ENCODE measurements around the gene CBX6. TPM values are rescaled to one million over a fixed set of nuclear protein-coding genes. Genes with fewer than 3 reads are reported as not detected.

The CBX6 gene
- total and polyA plus RNA-seq, 4 donors = 14.6 to 79.2 (median 23.3) TPM

DNA sequence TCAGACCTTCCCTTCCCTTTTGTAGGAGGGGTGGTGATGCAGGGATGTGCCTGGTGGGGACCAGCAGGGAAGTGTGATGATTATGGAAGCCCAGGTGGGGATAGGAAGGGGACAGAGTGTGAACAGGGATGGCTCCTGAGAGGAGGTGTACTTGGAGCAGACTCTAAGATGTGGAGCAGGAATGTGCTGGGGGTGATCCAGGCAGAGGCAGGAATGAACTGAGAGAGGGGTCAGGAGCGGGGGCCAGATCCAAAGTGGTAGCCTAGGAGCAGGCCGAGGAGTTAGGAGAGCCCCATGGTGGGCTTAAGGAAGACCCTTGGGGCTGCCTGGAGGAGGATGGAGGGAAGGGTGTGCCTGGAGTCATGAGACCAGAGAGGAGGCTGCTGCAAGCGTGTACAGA, 31.9 kb downstream of the CBX6 start:
- WGBS, 2 donors = 88 to 94% methylated on average over 3 of the region's 3 CpGs
- DNase-seq (no peak), ATAC-seq (ENCODE audit: insufficient read depth, low FRiP score) (no peak)
- peaks cover 0 to 30% (median 0%) of the 10 kb centered on the region in 3 donors for H3K27me3 ChIP-seq (ENCODE audit: control insufficient read depth in 3 of 3, insufficient read depth in 3 of 3, low read length in 2 of 3)
- H3K4me1 ChIP-seq (ENCODE audit: control insufficient read depth in 5 of 5, insufficient read depth in 5 of 5, low read length in 5 of 5) = peaks cover 0 to 7% (median 0%) of the 10 kb centered on the region in 5 donors
- no peaks in the 10 kb centered on the region for H3K9me3 ChIP-seq (ENCODE audit: control insufficient read depth in 4 of 4, insufficient read depth in 3 of 4, low read length in 3 of 4)
- TF ChIP-seq, protein P1, sequence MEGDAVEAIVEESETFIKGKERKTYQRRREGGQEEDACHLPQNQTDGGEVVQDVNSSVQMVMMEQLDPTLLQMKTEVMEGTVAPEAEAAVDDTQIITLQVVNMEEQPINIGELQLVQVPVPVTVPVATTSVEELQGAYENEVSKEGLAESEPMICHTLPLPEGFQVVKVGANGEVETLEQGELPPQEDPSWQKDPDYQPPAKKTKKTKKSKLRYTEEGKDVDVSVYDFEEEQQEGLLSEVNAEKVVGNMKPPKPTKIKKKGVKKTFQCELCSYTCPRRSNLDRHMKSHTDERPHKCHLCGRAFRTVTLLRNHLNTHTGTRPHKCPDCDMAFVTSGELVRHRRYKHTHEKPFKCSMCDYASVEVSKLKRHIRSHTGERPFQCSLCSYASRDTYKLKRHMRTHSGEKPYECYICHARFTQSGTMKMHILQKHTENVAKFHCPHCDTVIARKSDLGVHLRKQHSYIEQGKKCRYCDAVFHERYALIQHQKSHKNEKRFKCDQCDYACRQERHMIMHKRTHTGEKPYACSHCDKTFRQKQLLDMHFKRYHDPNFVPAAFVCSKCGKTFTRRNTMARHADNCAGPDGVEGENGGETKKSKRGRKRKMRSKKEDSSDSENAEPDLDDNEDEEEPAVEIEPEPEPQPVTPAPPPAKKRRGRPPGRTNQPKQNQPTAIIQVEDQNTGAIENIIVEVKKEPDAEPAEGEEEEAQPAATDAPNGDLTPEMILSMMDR (IDR thresholded peaks at IDR 0.05; ENCODE audit: control extremely low read depth, extremely low read depth) = no peak
- no peak overlapping the region for H3K4me3 ChIP-seq
- H3K9ac ChIP-seq (ENCODE audit: insufficient read depth in 1 of 2, low read length in 2 of 2) = no peak overlapping the region
- H3K27ac ChIP-seq (ENCODE audit: low read depth in 1 of 2, low read length in 1 of 2) = no peak overlapping the region
- H3K36me3 ChIP-seq (ENCODE audit: control insufficient read depth in 4 of 4, insufficient read depth in 4 of 4, low read length in 4 of 4) = no peaks in the 10 kb centered on the region

DNA sequence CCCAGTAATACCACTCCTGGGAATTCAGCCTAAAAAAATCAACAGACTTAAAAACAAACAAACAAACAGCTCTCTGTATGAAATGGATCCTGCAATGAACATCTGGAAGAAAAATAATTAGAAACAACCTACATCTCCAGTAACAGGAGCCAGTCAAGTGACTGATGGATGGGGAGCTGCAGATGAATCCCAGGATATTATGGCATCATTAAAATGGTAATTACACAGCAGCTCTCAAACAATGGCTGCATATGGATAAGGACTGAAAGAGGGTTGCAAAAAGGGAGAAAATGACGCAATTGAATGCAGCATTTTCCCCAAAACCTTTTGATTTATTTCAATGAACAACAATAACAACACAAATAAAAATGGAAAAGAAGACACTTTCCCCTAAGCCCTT, 32.3 kb downstream of the CBX6 start:
- Histone ChIP-seq H3K4me3 (no peak overlapping the region), H3K9ac (ENCODE audit: insufficient read depth in 1 of 2, low read length in 2 of 2) (no peak overlapping the region), H3K9me3 (ENCODE audit: control insufficient read depth in 4 of 4, insufficient read depth in 3 of 4, low read length in 3 of 4) (no peaks in the 10 kb centered on the region), H3K27ac (ENCODE audit: low read depth in 1 of 2, low read length in 1 of 2) (no peak overlapping the region), H3K36me3 (ENCODE audit: control insufficient read depth in 4 of 4, insufficient read depth in 4 of 4, low read length in 4 of 4) (no peaks in the 10 kb centered on the region), H3K27me3 (ENCODE audit: control insufficient read depth in 3 of 3, insufficient read depth in 3 of 3, low read length in 2 of 3) (peaks cover 0 to 25% (median 0%) of the 10 kb centered on the region in 3 donors), H3K4me1 (ENCODE audit: control insufficient read depth in 5 of 5, insufficient read depth in 5 of 5, low read length in 5 of 5) (peaks cover 0 to 7% (median 0%) of the 10 kb centered on the region in 5 donors)
- DNase-seq (peak in 1 of 3 donors; percentile 8), ATAC-seq (ENCODE audit: insufficient read depth, low FRiP score) (no peak)
- WGBS, 2 donors = 86 to 94% methylated on average over 1 of the region's 1 CpG
- TF ChIP-seq, protein P1 (IDR thresholded peaks at IDR 0.05; ENCODE audit: control extremely low read depth, extremely low read depth) = no peak

DNA sequence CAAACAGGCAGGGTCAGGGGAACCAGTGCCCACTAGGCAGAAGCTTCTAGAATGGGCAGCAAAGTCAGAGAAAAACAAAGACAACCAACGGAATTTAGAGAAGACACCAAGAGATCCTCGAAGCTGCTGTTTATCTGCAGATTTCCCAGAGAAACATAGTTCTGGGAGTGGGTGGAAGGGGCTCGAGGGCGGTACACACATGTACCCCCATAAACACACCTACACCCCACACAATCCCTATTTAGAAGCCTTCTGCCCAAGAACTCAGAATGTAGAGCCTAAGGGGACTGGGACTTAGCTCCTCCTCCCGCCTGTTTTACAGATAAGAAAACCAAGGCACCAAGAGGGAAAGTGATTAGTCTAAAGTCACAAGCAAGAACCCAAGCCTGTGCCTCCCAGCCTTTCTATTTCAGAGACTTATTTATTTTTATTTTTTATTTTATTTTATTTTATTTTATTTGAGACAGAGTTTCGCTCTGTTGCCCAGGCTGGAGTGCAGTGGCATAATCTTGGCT, 34.5 kb downstream of the CBX6 start:
- H3K4me3 ChIP-seq = no peak overlapping the region
- no peak overlapping the region for H3K9ac ChIP-seq (ENCODE audit: insufficient read depth in 1 of 2, low read length in 2 of 2)
- peaks cover 0 to 19% (median 0%) of the 10 kb centered on the region in 3 donors for H3K27me3 ChIP-seq (ENCODE audit: control insufficient read depth in 3 of 3, insufficient read depth in 3 of 3, low read length in 2 of 3)
- H3K27ac ChIP-seq (ENCODE audit: low read depth in 1 of 2, low read length in 1 of 2) = no peak overlapping the region
- TF ChIP-seq, protein P1 (IDR thresholded peaks at IDR 0.05; ENCODE audit: control extremely low read depth, extremely low read depth) = no peak
- H3K36me3 ChIP-seq (ENCODE audit: control insufficient read depth in 4 of 4, insufficient read depth in 4 of 4, low read length in 4 of 4) = no peaks in the 10 kb centered on the region
- H3K4me1 ChIP-seq (ENCODE audit: control insufficient read depth in 5 of 5, insufficient read depth in 5 of 5, low read length in 5 of 5) = peaks cover 0 to 12% (median 0%) of the 10 kb centered on the region in 5 donors
- no peaks in the 10 kb centered on the region for H3K9me3 ChIP-seq (ENCODE audit: control insufficient read depth in 4 of 4, insufficient read depth in 3 of 4, low read length in 3 of 4)
- WGBS, 2 donors = 91 to 94% methylated on average over 6 of the region's 6 CpGs
- DNase-seq (no peak), ATAC-seq (ENCODE audit: insufficient read depth, low FRiP score) (no peak)

DNA sequence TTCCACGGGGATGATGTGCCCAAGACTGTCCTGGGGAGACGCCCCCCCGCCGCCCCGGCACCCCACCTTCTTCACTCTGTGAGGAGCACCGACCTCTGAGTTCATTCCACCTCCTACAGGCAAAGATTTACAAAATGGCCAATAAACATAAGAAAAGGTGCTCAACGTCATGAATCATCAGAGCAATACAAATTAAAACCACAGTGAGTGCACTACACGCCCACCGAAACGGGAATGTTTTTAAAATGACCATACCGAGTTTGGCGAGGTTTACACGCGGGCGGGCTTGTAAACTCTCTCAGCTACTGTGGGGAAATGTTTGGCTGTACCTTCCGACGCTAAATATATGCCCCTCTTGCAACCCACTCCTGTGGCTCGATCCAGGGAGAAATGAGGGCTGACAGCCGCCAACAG, 36.1 kb downstream of the CBX6 start:
- ATAC-seq (ENCODE audit: insufficient read depth, low FRiP score) = no peak
- H3K9me3 ChIP-seq (ENCODE audit: control insufficient read depth in 4 of 4, insufficient read depth in 3 of 4, low read length in 3 of 4) = no peaks in the 10 kb centered on the region
- no peak overlapping the region for H3K9ac ChIP-seq (ENCODE audit: insufficient read depth in 1 of 2, low read length in 2 of 2)
- no peak overlapping the region for H3K4me3 ChIP-seq
- H3K4me1 ChIP-seq (ENCODE audit: control insufficient read depth in 5 of 5, insufficient read depth in 5 of 5, low read length in 5 of 5) = peaks cover 0 to 21% (median 0%) of the 10 kb centered on the region in 5 donors
- DNase-seq = no peak
- no peak overlapping the region for H3K27ac ChIP-seq (ENCODE audit: low read depth in 1 of 2, low read length in 1 of 2)
- TF ChIP-seq, protein P1 (IDR thresholded peaks at IDR 0.05; ENCODE audit: control extremely low read depth, extremely low read depth) = no peak
- H3K36me3 ChIP-seq (ENCODE audit: control insufficient read depth in 4 of 4, insufficient read depth in 4 of 4, low read length in 4 of 4) = no peaks in the 10 kb centered on the region
- 76 to 78% methylated on average over 19 of the region's 19 CpGs for WGBS, 2 donors
- H3K27me3 ChIP-seq (ENCODE audit: control insufficient read depth in 3 of 3, insufficient read depth in 3 of 3, low read length in 2 of 3) = peaks cover 0 to 6% (median 0%) of the 10 kb centered on the region in 3 donors
